HL-60/S4 treated with retinoic acid at 250 ng/mL for 4 days and 3 days (cell line): ENCODE measurements around the gene LRRC61.
"Not testable (repeated sequence)": the region's sequence is repeated elsewhere in the genome, so short reads cannot be mapped to it uniquely, and the experiment has no call there.

Experiments
- in situ Hi-C: fragments of 300-500 bp; cut with MboI; formaldehyde crosslinking; loops from 2 replicates; pipeline ENCODE4 v1.7.0; 2022; ENCODE audit warnings: low sequenced_read_pairs

LRRC61 gene

GRCh38 chr7:150307129-150307528, 16.0 kb upstream of the LRRC61 start:
- in situ Hi-C loops, result no loop called here

DNA sequence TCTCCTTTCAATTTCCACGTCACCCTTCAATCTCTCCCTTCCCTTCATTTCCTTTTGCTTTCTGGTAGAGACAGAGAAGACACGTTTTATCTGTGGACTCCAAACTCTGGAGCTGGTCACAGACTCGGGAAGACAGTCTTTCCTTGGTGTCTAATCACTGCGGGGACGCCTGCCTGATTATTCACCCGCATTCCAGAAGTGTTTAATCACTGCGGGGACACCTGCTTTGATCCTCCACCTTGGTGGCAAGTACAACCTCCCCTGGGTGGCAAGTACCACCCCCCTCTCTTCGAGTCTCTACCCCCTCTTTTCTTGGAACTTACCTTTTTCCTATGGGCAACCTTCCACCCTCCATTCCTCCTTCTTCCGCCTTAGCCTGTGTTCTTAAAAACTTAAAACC, 15.3 kb upstream of the LRRC61 start:
- in situ Hi-C loops, result no loop called here

DNA sequence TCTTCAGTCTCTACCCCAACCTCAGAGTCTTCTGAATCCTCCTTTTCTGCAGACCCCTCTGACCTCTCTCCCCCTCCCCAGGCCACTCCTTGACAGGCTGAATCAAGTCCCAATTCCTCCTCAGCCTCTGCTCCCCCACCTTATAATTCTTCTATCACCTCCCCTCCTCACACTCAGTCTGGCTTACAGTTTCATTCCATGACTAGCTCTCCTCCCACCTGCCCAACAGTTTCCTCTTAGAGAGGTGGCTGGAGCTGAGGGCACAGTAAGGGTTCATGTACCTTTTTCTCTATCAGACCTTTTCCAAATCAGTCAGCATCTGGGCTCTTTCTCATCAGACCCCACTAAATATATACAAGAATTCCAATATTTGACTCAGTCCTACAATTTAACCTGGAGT, 14.6 kb upstream of the LRRC61 start:
- in situ Hi-C loops, result no loop called here

- in situ Hi-C loops, result no loop called here
These were observed 12.0 kb upstream of the LRRC61 start for GRCh38 chr7:150311146-150311545.

- in situ Hi-C loops, result no loop called here
These were observed 11.4 kb upstream of the LRRC61 start for GRCh38 chr7:150311711-150312110.

DNA sequence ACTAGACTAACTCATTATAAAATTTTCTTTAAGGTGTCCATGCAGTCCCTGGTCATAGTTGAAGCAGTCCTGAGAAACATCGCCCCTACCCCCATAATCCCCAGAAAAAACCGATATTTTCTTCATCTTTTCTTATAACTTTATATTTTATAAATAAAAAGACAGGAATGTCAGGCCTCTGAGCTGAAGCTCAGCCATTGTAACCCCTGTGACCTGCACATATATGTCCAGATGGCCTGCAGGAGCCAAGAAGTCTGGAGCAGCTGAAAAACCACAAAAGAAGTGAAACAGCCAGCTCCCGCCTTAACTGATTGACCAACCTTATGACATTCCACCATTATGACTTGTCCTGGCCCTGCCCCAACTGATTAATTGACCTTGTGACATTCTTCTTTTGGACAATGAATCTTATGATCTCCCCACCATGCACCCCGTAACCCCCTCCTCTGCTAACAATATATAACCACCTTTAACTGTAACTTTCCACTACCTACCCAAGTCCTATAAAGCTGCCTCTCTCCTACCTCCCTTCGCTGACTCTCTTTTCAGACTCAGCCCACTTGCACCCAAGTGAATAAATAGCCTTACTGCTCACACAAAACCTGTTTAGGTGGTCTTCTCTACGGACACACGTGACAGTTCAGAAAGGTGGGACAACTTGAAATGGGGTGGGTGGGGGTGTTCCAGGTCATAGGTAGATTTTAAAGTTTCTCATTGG, 10.3 kb upstream of the LRRC61 start:
- in situ Hi-C loops, result not testable (repeated sequence)

GRCh38 chr7:150313367-150313809, 9.8 kb upstream of the LRRC61 start:
- in situ Hi-C loops, result no loop called here

DNA sequence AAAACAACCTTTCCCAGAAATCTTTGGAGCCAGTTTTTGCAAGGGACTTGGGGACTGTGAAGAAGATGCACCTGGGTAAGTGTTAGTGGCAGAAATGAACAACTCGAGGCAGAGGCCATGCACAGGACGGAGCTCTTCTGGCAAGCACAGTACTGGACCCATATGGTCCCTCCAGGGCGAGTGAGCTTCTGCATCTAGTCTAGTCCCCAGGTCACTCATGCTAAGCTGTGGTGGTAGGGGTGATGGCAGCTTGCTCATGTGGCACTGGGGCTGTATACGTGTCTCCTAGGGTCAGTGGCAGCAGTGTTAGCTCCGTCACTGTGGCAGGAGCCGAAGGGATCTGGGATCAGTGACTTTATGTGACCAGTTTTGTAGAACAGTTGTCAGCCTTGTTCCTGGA, 9.3 kb upstream of the LRRC61 start:
- in situ Hi-C loops, result no loop called here

DNA sequence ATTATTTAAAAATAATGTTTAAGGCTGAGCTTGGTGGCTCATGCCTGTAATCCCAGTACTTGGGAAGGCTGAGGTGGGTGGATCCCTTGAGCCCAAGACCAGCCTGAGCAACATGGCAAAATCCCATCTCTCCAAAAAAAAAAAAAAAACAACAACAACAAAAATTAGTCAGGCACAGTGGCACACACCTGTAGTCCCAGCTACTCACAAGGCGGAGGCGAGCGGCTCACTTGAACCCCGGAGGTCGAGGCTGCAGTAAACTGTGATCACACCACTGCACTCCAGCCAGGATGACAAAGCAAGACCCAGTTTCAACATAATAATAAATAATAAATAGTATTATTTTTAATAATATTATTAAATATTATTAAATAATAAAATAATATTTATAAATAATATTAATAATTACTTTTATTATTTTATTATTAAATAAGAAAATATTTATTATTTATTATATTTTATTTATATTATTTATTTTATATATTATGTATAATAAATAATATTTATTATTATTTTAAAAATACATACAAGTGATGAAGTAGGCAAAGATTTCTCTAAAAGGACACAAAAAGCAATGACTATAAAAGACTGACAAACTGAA, 8.4 kb upstream of the LRRC61 start:
- in situ Hi-C loops, result no loop called here

GRCh38 chr7:150316987-150317386, 6.2 kb upstream of the LRRC61 start:
- in situ Hi-C loops, result not testable (repeated sequence)

- in situ Hi-C loops, result no loop called here
These were observed 5.3 kb upstream of the LRRC61 start for GRCh38 chr7:150317748-150318444.

DNA sequence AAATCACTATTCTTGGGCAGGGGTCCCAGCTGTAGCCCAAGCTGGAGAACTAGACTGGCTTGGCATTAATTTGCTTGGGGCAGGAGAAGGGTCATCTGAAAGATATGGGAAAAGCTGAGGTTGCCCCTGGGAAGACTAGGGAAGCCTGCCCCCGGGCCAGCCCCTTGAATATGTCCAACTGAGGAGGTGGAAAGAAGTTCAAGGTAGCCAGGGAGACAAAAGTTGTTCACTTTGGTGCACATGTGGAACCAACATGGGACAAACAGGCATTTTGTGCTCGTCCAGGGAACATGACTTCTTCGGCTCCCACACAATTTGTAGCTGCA, 1.4 kb upstream of the LRRC61 start:
- in situ Hi-C loops, result no loop called here

GRCh38 chr7:150322114-150322832, 882 bp upstream of the LRRC61 start:
- in situ Hi-C loops, result no loop called here

DNA sequence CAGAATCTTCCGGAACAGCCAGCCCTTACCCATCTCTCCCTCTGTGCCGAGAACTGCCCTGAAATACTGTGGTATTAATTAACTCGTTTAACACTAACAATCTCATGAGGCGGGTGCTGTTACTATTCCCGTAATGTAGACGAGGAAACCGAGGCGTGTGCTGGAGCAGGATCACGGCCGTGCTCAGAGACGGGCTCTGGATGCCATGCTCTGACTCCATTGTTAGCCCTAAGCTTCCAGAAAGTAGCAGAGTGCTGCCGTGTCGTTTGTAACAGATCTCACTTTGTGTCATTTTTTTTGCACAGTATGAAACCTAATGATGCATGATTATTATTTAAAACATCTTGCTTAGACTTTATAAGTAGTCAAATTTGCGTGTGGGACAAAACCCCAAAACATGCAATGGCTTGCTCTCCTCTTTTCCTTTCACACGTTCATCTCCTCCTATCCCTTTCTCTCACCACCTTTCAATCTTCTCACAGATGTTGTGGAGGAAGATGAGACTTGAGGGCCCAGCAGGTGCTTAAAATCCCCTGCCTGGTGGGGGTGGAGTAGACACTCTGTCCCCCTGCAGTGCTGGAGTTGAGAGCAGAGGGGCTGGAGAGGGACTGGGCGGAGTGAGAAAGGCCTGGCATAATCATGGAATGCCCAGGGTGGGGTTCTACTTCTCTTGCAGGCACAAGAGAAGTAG, 672 bp downstream of the LRRC61 start:
- in situ Hi-C loops, result no loop called here

- in situ Hi-C loops, result no loop called here
These were observed 1.3 kb downstream of the LRRC61 start for GRCh38 chr7:150324373-150324961.

DNA sequence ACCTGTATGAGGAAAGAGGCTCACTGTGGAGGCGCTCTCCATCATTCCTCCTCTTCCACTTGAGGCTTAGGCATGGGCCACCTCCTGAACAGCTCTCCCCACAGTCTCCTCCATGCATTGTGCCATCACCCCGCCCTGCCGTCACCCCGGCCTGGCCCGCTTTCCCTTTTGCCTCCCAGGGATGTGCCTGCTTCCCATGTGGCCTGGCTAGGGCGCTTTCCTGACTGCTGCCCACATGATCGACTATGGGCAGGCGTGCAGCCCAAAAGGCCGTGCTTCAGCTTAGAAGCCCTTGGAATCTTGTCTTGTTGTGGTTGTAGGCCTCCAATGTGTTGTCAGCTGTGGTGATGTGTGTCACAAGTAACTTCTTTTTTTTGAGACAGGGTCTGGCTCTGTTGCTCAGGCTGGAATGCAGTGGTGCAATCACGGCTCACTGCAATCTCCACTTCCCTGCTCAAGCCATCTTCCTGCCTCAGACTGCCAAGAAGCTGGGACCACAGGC, 2.0 kb downstream of the LRRC61 start:
- in situ Hi-C loops, result no loop called here

DNA sequence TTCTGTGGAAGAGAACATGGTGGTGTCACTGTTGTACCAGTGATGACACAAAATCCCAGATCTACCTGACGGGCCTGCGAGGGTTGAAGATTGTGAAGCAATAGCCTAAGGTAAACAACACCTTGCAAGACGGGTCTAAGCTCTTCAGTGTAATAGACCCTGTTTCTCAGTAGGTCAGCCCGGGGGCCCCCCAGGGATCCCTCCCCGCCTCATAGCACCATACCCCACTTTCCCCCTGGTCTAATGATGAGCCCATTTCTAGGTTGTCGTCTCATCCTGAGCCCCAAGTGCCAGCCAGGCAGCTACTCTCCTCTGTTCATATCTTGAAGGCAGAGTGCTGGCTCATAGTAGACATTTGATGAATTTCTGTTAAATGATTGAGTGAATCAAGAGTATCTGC, 2.7 kb downstream of the LRRC61 start:
- in situ Hi-C loops, result no loop called here

- in situ Hi-C loops, result no loop called here
These were observed 3.6 kb downstream of the LRRC61 start for GRCh38 chr7:150326657-150327268.

- in situ Hi-C loops, result no loop called here
These were observed 4.2 kb downstream of the LRRC61 start for GRCh38 chr7:150327308-150327707.
